ENCODE data around the gene PCDH9. TPM values are rescaled to one million over a fixed set of nuclear protein-coding genes. Genes with fewer than 3 reads are reported as not detected.

Gene PCDH9
- total and polyA plus RNA-seq, 8 donors: 2.0 to 11.6 (median 3.1) TPM

- TF ChIP-seq, protein P1, sequence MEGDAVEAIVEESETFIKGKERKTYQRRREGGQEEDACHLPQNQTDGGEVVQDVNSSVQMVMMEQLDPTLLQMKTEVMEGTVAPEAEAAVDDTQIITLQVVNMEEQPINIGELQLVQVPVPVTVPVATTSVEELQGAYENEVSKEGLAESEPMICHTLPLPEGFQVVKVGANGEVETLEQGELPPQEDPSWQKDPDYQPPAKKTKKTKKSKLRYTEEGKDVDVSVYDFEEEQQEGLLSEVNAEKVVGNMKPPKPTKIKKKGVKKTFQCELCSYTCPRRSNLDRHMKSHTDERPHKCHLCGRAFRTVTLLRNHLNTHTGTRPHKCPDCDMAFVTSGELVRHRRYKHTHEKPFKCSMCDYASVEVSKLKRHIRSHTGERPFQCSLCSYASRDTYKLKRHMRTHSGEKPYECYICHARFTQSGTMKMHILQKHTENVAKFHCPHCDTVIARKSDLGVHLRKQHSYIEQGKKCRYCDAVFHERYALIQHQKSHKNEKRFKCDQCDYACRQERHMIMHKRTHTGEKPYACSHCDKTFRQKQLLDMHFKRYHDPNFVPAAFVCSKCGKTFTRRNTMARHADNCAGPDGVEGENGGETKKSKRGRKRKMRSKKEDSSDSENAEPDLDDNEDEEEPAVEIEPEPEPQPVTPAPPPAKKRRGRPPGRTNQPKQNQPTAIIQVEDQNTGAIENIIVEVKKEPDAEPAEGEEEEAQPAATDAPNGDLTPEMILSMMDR (IDR thresholded peaks at IDR 0.05): no peak
- no peaks in the 10 kb centered on the region for H3K9me3 ChIP-seq
- ATAC-seq: no peak
- no peaks in the 10 kb centered on the region for H3K36me3 ChIP-seq
- H3K4me1 ChIP-seq: no peaks in the 10 kb centered on the region
- no peak overlapping the region for H3K27ac ChIP-seq
- H3K27me3 ChIP-seq: no peaks in the 10 kb centered on the region
- DNase-seq: no peak
- no peak overlapping the region for H3K4me3 ChIP-seq
- intact Hi-C loops (cut with DNase I): no loop called here
Observed at GRCh38 chr13:67156723-67157060, 73.4 kb downstream of the PCDH9 start.

GRCh38 chr13:67155898-67156722 lies 74.0 kb downstream of the PCDH9 start:
- Histone ChIP-seq H3K9me3 (no peaks in the 10 kb centered on the region), H3K27me3 (no peaks in the 10 kb centered on the region), H3K4me3 (no peak overlapping the region), H3K4me1 (no peaks in the 10 kb centered on the region), H3K27ac (no peak overlapping the region), H3K36me3 (no peaks in the 10 kb centered on the region)
- TF ChIP-seq, protein P1 (IDR thresholded peaks at IDR 0.05): no peak
- peak in 1 of 4 donors; percentile 50 for DNase-seq
- intact Hi-C loops (cut with DNase I): no loop called here
- no peak for ATAC-seq

- no peaks in the 10 kb centered on the region for H3K27me3 ChIP-seq
- H3K36me3 ChIP-seq: no peaks in the 10 kb centered on the region
- intact Hi-C loops (cut with DNase I): no loop called here
- no peaks in the 10 kb centered on the region for H3K9me3 ChIP-seq
- peaks cover 1 to 4% of the 10 kb centered on the region in 2 donors for H3K4me1 ChIP-seq
- ATAC-seq (no peak), DNase-seq (no peak)
- TF ChIP-seq, protein P1 (IDR thresholded peaks at IDR 0.05): no peak
- no peak overlapping the region for H3K27ac ChIP-seq
- no peak overlapping the region for H3K4me3 ChIP-seq
Observed at GRCh38 chr13:67152085-67152484, 78.1 kb downstream of the PCDH9 start.

GRCh38 chr13:67151652-67152051 lies 78.5 kb downstream of the PCDH9 start:
- Histone ChIP-seq H3K9me3 (no peaks in the 10 kb centered on the region), H3K27ac (no peak overlapping the region), H3K36me3 (no peaks in the 10 kb centered on the region), H3K4me1 (peaks cover 5 to 8% of the 10 kb centered on the region in 2 donors), H3K4me3 (no peak overlapping the region), H3K27me3 (no peaks in the 10 kb centered on the region)
- intact Hi-C loops (cut with DNase I): no loop called here
- no peak for DNase-seq
- TF ChIP-seq, protein P1 (IDR thresholded peaks at IDR 0.05): no peak
- ATAC-seq: no peak

GRCh38 chr13:67150608-67151007 lies 79.5 kb downstream of the PCDH9 start:
- Histone ChIP-seq H3K27me3 (no peaks in the 10 kb centered on the region), H3K27ac (no peak overlapping the region), H3K4me3 (no peak overlapping the region), H3K4me1 (peaks cover 5 to 8% of the 10 kb centered on the region in 2 donors), H3K9me3 (no peaks in the 10 kb centered on the region), H3K36me3 (no peaks in the 10 kb centered on the region)
- TF ChIP-seq, protein P1 (IDR thresholded peaks at IDR 0.05): no peak
- intact Hi-C loops (cut with DNase I): no loop called here
- ATAC-seq (no peak), DNase-seq (no peak)

Measured in left lung (tissue), 10 donors.